ENCODE results near the gene PRPF19. TPM values are rescaled to one million over a fixed set of nuclear protein-coding genes. Genes with fewer than 3 reads are reported as not detected.

The PRPF19 gene
- total and polyA plus RNA-seq, 2 of the 13 experiments (the other 11 are each of a cell fraction or from before 2014, with no cell fraction given), result 27.4 to 91.1 TPM

DNA sequence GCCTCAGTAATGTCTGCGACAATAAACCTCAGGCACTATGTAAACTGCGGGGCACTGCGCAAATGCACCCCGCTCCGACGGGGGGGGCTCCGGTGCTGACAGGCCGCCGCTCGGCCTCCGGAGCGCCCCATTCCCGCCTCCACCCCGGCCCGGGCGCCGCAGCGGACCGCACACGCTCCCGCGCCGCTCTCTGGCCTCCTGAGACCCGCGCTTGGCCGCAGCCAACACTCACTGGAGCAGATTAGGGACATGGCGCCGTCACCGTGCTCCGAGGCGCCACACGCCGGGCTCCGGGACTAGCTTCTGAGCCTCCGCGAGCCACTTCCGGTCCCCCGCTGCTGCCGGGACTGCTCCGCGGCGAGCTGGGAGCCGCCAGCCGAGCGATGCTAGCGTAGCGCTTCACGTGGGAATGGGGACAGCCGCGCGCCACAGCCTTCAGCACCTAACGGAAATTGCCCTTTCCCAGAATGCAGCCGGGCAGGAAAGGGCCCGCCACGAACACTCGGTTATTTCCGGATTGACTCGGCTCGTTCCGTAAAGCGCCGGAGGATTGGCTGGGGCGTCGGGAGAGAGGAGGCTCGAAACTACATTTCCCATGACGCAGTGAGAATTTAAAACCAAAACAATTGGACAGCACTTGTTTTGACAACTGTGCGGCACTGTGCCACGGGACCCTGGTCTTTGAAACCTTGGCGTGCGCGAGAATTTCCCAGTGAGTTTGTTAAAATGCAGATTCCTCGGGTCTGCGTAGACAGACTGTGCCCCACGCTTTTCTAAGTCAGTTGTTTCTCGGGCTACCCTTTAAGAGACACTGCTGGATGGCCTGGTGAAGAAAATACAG lies at the start of gene PRPF19 (continued):
- TF ChIP-seq ESRRA (CRISPR knock-in tag; IDR thresholded peaks at IDR 0.05; ENCODE audit: low read depth) (peak; percentile 72), HOXD1 (CRISPR knock-in tag; IDR thresholded peaks at IDR 0.05) (no peak), NPAS2 (CRISPR knock-in tag; IDR thresholded peaks at IDR 0.05; ENCODE audit: borderline replicate concordance) (no peak), CCDC6 (CRISPR knock-in tag; IDR thresholded peaks at IDR 0.05) (peak; percentile 93), ZMYM3 (CRISPR knock-in tag; IDR thresholded peaks at IDR 0.05) (no peak), SIN3A (IDR thresholded peaks at IDR 0.05; ENCODE audit: borderline replicate concordance, low read depth, low read length) (peak; percentile 86), ZNF770 (CRISPR knock-in tag; IDR thresholded peaks at IDR 0.05) (0 out of 2 replicates have a peak, but pooled peaks have one; percentile 50), ZNF274 (CRISPR knock-in tag; IDR thresholded peaks at IDR 0.05) (peak; percentile 82), GABPA (IDR thresholded peaks at IDR 0.05; ENCODE audit: low read depth, low read length) (peak; percentile 84), GABPA (CRISPR knock-in tag; IDR thresholded peaks at IDR 0.05; ENCODE audit: low read depth) (peak; percentile 97), HHEX (CRISPR knock-in tag; IDR thresholded peaks at IDR 0.05) (no peak), ZNF713 (CRISPR knock-in tag; IDR thresholded peaks at IDR 0.05) (no peak), FOXJ3 (CRISPR knock-in tag; IDR thresholded peaks at IDR 0.05; ENCODE audit: borderline replicate concordance) (no peak; the same call in 1 of the 2 replicates), MTERF4 (CRISPR knock-in tag; IDR thresholded peaks at IDR 0.05) (0 out of 2 replicates have a peak, but pooled peaks have one; percentile 25), ZNF543 (CRISPR knock-in tag; IDR thresholded peaks at IDR 0.05) (peak; percentile 91; the same call in 1 of the 2 replicates), TMF1 (CRISPR knock-in tag; IDR thresholded peaks at IDR 0.05; ENCODE audit: low read depth) (peak; percentile 72; the same call in 1 of the 2 replicates), REXO4 (CRISPR knock-in tag; IDR thresholded peaks at IDR 0.05; ENCODE audit: borderline replicate concordance) (no peak), ZNF550 (CRISPR knock-in tag; IDR thresholded peaks at IDR 0.05; ENCODE audit: borderline replicate concordance) (no peak), NFIC (IDR thresholded peaks at IDR 0.05; ENCODE audit: low read length) (no peak), ZMYM4 (CRISPR knock-in tag; IDR thresholded peaks at IDR 0.05) (peak; percentile 46; the same call in 1 of the 2 replicates), DNMT1 (CRISPR knock-in tag; IDR thresholded peaks at IDR 0.05) (no peak), ETS1 (CRISPR knock-in tag; IDR thresholded peaks at IDR 0.05) (no peak), MAFF (IDR thresholded peaks at IDR 0.05; ENCODE audit: low read depth, low read length) (no peak), ZBTB38 (CRISPR knock-in tag; IDR thresholded peaks at IDR 0.05) (0 out of 2 replicates have a peak, but pooled peaks have one; percentile 40), ZNF749 (CRISPR knock-in tag; IDR thresholded peaks at IDR 0.05; ENCODE audit: borderline replicate concordance) (no peak)
- TF ChIP-seq, protein P1, sequence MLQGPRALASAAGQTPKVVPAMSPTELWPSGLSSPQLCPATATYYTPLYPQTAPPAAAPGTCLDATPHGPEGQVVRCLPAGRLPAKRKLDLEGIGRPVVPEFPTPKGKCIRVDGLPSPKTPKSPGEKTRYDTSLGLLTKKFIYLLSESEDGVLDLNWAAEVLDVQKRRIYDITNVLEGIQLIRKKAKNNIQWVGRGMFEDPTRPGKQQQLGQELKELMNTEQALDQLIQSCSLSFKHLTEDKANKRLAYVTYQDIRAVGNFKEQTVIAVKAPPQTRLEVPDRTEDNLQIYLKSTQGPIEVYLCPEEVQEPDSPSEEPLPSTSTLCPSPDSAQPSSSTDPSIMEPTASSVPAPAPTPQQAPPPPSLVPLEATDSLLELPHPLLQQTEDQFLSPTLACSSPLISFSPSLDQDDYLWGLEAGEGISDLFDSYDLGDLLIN (CRISPR knock-in tag; IDR thresholded peaks at IDR 0.05; ENCODE audit: borderline replicate concordance), result peak; percentile 58; the same call in 1 of the 2 replicates

Data from HepG2 (cell line).